CD14-positive monocyte (primary cell): ENCODE measurements around the gene AARSD1. TPM values are rescaled to one million over a fixed set of nuclear protein-coding genes. Genes with fewer than 3 reads are reported as not detected.
"Not testable (repeated sequence)": the region's sequence is repeated elsewhere in the genome, so short reads cannot be mapped to it uniquely, and the experiment has no call there.

Experiments
- DNase-seq, 3 donors: peaks; one replicate each; pipeline ENCODE4 v3.0.0-alpha.2; 2011 to 2022
- H2AFZ ChIP-seq: 2 replicates; pipeline ENCODE4 v1.6.0; 2012; ENCODE audit warnings: mild to moderate bottlenecking, low read depth, low read length, inconsistent platforms; ENCODE audit not compliant: insufficient read depth, poor library complexity, severe bottlenecking
- H3K27ac ChIP-seq, 2 donors: 1 replicate in 1 of 2; 2 replicates in 1 of 2; pipeline ENCODE4 v1.5.1; 2012 to 2013; ENCODE audit warnings: low read length in 2 of 2, control low read depth in 1 of 2, inconsistent platforms in 1 of 2, low read depth in 1 of 2, mild to moderate bottlenecking in 1 of 2
- H3K27me3 ChIP-seq, 2 donors: one replicate each; pipeline versions ENCODE4 v1.6.0 to v1.6.1; 2011 to 2013; ENCODE audit warnings: low read length in 2 of 2; ENCODE audit not compliant: control insufficient read depth in 2 of 2, insufficient read depth in 2 of 2
- H3K36me3 ChIP-seq, 2 donors: replicated peaks in 1 of 2; 1 replicate in 1 of 2; 2 replicates in 1 of 2; pipeline versions ENCODE4 v1.5.1 to v1.6.1; 2012 to 2013; ENCODE audit warnings: low read length in 2 of 2, control low read depth in 1 of 2, inconsistent platforms in 1 of 2, mild to moderate bottlenecking in 1 of 2; ENCODE audit not compliant: insufficient read depth in 2 of 2, control insufficient read depth in 1 of 2
- H3K4me1 ChIP-seq, 2 donors: 1 replicate in 1 of 2; 2 replicates in 1 of 2; pipeline versions ENCODE4 v1.5.1 to v1.6.1; 2012 to 2013; ENCODE audit warnings: low read length in 2 of 2, control low read depth in 1 of 2, inconsistent platforms in 1 of 2, mild to moderate bottlenecking in 1 of 2, moderate library complexity in 1 of 2; ENCODE audit not compliant: insufficient read depth in 2 of 2, control insufficient read depth in 1 of 2
- H3K4me2 ChIP-seq: replicated peaks from 2 replicates; pipeline ENCODE3; 2012; ENCODE audit warnings: low read length, moderate library complexity, mild to moderate bottlenecking; ENCODE audit not compliant: poor library complexity, severe bottlenecking; ENCODE audit errors: extremely low read depth
- H3K4me3 ChIP-seq, 3 experiments: fragments of 200-600 bp in 1 of 3; sonication (generic) in 1 of 3; replicated peaks in 1 of 3; 1 replicate in 2 of 3; 2 replicates in 1 of 3; pipeline ENCODE4 v1.5.1; 2011 to 2013; ENCODE audit warnings: low read length in 3 of 3, mild to moderate bottlenecking in 3 of 3, control low read depth in 2 of 3, low read depth in 2 of 3, inconsistent platforms in 1 of 3, moderate library complexity in 1 of 3
- H3K79me2 ChIP-seq: 2 replicates; pipeline ENCODE4 v1.6.0; 2012; ENCODE audit warnings: mild to moderate bottlenecking, control low read depth, inconsistent platforms, low read length, moderate library complexity; ENCODE audit not compliant: insufficient read depth
- H3K9ac ChIP-seq: 2 replicates; pipeline ENCODE4 v1.6.0; 2017; ENCODE audit warnings: low read length, mild to moderate bottlenecking; ENCODE audit not compliant: insufficient read depth, poor library complexity, severe bottlenecking
- H3K9me3 ChIP-seq, 2 donors: replicated peaks in 1 of 2; 1 replicate in 1 of 2; 2 replicates in 1 of 2; pipeline versions ENCODE4 v1.5.1 to v1.6.1; 2012 to 2013; ENCODE audit warnings: low read length in 2 of 2, control low read depth in 1 of 2; ENCODE audit not compliant: control insufficient read depth in 1 of 2, insufficient read depth in 1 of 2
- H4K20me1 ChIP-seq: 2 replicates; pipeline ENCODE4 v1.6.0; 2012; ENCODE audit warnings: mild to moderate bottlenecking, low read length, control low read depth, moderate library complexity; ENCODE audit not compliant: insufficient read depth
- H3K27ac Mint-ChIP-seq, 7 donors: one replicate each; pipeline ENCODE4 v1.8.0; 2020; ENCODE audit warnings: mild to moderate bottlenecking in 7 of 7, mixed read lengths in 7 of 7, moderate library complexity in 6 of 7, inconsistent platforms in 2 of 7
- H3K27me3 Mint-ChIP-seq, 3 donors: one replicate each; pipeline ENCODE4 v1.8.0; 2021 to 2022; ENCODE audit warnings: low read depth in 3 of 3, mild to moderate bottlenecking in 3 of 3, mixed read lengths in 3 of 3, moderate library complexity in 3 of 3, inconsistent platforms in 1 of 3
- H3K36me3 Mint-ChIP-seq, 2 donors: one replicate each; pipeline ENCODE4 v1.8.0; 2020; ENCODE audit warnings: mixed read lengths in 2 of 2, inconsistent platforms in 1 of 2, mild to moderate bottlenecking in 1 of 2
- H3K4me1 Mint-ChIP-seq: one replicate; pipeline ENCODE4 v1.8.0; 2020; ENCODE audit warnings: mild to moderate bottlenecking, mixed read lengths
- H3K4me3 Mint-ChIP-seq, 2 donors: one replicate each; pipeline ENCODE4 v1.8.0; 2020; ENCODE audit warnings: mild to moderate bottlenecking in 2 of 2, mixed read lengths in 2 of 2, moderate library complexity in 1 of 2
- H3K9me3 Mint-ChIP-seq, 7 donors: one replicate each; pipeline ENCODE4 v1.8.0; 2020 to 2022; ENCODE audit warnings: mixed read lengths in 7 of 7, mild to moderate bottlenecking in 6 of 7, moderate library complexity in 6 of 7, inconsistent platforms in 2 of 7
- WGBS: methylation state at CpG from one replicate; pipeline ENCODE4 v1.1.5; 2013; ENCODE audit warnings: missing lambda C conversion rate; ENCODE audit not compliant: insufficient coverage; 5-methylcytosine and 5-hydroxymethylcytosine counted together
- intact Hi-C, 2 donors: fragments of 100-400 bp; cut with micrococcal nuclease; formaldehyde crosslinking; loops; one replicate each; pipeline versions ENCODE4 v1.15.0 to v1.15.1; 2023
- polyA plus RNA-seq, 3 donors: library from polyadenylated mRNA; depleted of rRNA in 1 of 3; unstranded in 2 of 3; stranded (reverse) in 1 of 3; fragments of 300-500 nt in 2 of 3; fragments of >200 nt in 1 of 3; fragmentation: Illumina TruSeq in 2 of 3; gene quantifications; 1 replicate in 2 of 3; 2 replicates in 1 of 3; pipeline ENCODE4 v1.2.3, GENCODE V29; 2012 to 2021
- TF ChIP-seq, protein P1 (sequence below): fragments of 200-600 bp; IDR thresholded peaks from one replicate; pipeline ENCODE4 v1.8.0; 2022; ENCODE audit warnings: antibody characterized with exemption, mild to moderate bottlenecking

The AARSD1 gene
- polyA plus RNA-seq, 3 donors = 14.4 to 31.8 (median 17.4) TPM

DNA sequence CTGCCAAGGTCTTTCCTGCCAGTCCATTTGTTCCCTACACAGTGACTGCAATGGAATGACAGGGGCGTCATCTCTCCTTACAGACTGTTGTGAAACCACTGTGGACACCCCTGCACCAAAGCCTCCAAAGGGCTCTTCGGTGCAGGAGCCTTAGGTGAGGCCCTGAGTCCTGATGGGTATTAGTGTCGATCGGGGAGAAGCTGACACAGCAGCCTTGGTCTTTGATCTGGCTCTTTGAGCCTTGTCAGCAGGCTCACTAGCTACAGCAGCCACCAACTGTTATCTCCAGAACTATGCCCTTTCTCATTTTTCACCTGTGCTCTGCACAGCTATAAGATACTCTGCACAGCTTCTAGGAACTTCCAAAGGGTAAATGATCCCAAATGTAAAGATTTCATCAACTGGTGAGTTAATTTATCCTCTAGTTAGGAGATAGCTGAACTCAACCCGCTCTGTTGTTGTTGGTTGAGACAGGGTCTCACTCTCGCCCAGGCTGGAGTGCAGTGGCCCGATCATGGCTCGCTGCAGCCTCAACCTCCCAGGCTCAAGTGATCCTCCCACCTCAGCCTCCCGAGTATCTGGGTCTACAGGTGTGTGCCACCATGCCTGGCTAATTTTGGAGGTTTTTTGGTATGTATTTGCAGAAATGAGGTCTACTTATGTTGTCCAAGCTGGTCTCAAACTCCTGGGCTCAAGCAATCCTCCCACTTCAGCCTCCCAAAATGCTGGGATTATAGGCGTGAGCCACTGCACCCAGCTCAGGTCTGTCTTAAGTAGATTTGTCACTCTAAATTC is 44.0 kb downstream of the AARSD1 start:
- intact Hi-C loops = no loop called here
- Histone ChIP-seq H3K36me3 (no peaks in the 10 kb centered on the region), H3K9ac (no peak overlapping the region), H3K4me1 (peaks cover 3 to 5% of the 10 kb centered on the region in 2 donors), H3K27me3 (no peaks in the 10 kb centered on the region), H2AFZ (no peak overlapping the region), H3K79me2 (no peaks in the 10 kb centered on the region), H3K27ac (no peak overlapping the region), H3K4me2 (no peak overlapping the region), H3K9me3 (no peaks in the 10 kb centered on the region), H3K4me3 (no peak overlapping the region), H4K20me1 (no peaks in the 10 kb centered on the region)
- H3K4me3 Mint-ChIP-seq = no peak overlapping the region
- TF ChIP-seq, protein P1, sequence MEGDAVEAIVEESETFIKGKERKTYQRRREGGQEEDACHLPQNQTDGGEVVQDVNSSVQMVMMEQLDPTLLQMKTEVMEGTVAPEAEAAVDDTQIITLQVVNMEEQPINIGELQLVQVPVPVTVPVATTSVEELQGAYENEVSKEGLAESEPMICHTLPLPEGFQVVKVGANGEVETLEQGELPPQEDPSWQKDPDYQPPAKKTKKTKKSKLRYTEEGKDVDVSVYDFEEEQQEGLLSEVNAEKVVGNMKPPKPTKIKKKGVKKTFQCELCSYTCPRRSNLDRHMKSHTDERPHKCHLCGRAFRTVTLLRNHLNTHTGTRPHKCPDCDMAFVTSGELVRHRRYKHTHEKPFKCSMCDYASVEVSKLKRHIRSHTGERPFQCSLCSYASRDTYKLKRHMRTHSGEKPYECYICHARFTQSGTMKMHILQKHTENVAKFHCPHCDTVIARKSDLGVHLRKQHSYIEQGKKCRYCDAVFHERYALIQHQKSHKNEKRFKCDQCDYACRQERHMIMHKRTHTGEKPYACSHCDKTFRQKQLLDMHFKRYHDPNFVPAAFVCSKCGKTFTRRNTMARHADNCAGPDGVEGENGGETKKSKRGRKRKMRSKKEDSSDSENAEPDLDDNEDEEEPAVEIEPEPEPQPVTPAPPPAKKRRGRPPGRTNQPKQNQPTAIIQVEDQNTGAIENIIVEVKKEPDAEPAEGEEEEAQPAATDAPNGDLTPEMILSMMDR = no peak
- H3K27ac Mint-ChIP-seq = no peak overlapping the region
- H3K36me3 Mint-ChIP-seq = no peaks in the 10 kb centered on the region
- WGBS = 90% methylated on average over 4 of the region's 10 CpGs
- peaks cover 0 to 4% (median 0%) of the 10 kb centered on the region in 7 donors for H3K9me3 Mint-ChIP-seq
- H3K4me1 Mint-ChIP-seq = peaks cover 10% of the 10 kb centered on the region
- DNase-seq = no peak
- no peaks in the 10 kb centered on the region for H3K27me3 Mint-ChIP-seq

DNA sequence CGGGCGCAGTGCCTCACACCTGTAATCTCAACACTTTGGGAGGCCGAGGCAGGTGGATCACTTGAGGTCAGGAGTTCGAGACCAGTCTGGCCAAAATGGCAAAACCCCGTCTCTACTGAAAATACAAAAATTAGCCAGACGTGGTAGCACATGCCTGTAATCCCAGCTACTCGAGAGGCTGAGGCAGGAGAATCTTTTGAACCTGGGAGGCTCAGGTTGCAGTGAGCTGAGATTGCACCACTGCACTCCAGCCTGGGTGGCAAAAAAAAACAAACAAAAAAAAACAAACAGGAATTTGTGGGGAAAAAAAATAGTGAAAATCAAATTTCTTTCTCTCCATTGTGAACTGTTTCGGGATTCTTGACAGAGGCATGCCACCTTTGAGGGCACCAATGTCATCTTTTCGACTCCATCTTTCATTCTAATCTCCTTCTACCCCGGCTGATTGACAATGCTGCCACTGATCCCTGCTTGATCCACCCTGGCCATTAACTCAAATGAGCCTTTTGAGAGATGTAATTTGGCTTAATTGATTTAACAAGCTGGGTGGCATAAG is 44.7 kb downstream of the AARSD1 start:
- H3K27ac ChIP-seq, H3K27me3 Mint-ChIP-seq, H3K4me1 Mint-ChIP-seq, H3K9ac ChIP-seq, H3K79me2 ChIP-seq, H3K36me3 ChIP-seq, H3K4me1 ChIP-seq, H3K4me2 ChIP-seq, H3K27me3 ChIP-seq, DNase-seq, H3K27ac Mint-ChIP-seq, H2AFZ ChIP-seq, H3K4me3 ChIP-seq, H3K9me3 ChIP-seq, H4K20me1 ChIP-seq, H3K4me3 Mint-ChIP-seq, intact Hi-C loops, H3K36me3 Mint-ChIP-seq, H3K9me3 Mint-ChIP-seq: not testable (repeated sequence)
- 100% methylated on average over 3 of the region's 10 CpGs for WGBS
